ENCODE measurements around the gene PSMD7. TPM values are rescaled to one million over a fixed set of nuclear protein-coding genes. Genes with fewer than 3 reads are reported as not detected.

PSMD7 gene
- total RNA-seq, 1 experiment from 2014 or later, result 135 TPM

DNA sequence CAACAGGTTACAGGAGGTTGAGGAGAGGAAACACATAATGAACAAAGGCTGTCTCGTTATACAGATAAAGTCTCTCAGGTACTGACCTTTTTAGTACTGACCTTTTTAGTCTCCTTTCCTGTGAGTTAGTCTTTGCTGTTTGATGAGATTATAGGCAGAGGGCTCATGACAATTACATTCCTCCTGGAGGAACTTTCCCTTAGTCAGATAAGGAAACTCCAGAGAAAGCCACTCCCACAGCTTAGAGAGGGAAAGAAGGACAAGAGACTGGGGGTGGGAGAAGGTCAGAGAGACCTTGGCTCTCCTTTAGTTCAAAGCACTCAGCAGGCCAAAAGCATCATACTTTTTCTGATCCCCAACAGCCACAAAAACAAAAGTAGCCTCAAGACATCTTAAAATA is 15.3 kb upstream of the PSMD7 start (continued):
- TF ChIP-seq JUN (CRISPR knock-in tag; IDR thresholded peaks at IDR 0.05) (no peak), FOXJ3 (CRISPR knock-in tag; IDR thresholded peaks at IDR 0.05; ENCODE audit: borderline replicate concordance) (no peak), TEAD4 (CRISPR knock-in tag; IDR thresholded peaks at IDR 0.05) (no peak), GRHL2 (CRISPR knock-in tag; IDR thresholded peaks at IDR 0.05; ENCODE audit: insufficient replicate concordance, severe bottlenecking) (no peak)
- TF ChIP-seq, protein P1, sequence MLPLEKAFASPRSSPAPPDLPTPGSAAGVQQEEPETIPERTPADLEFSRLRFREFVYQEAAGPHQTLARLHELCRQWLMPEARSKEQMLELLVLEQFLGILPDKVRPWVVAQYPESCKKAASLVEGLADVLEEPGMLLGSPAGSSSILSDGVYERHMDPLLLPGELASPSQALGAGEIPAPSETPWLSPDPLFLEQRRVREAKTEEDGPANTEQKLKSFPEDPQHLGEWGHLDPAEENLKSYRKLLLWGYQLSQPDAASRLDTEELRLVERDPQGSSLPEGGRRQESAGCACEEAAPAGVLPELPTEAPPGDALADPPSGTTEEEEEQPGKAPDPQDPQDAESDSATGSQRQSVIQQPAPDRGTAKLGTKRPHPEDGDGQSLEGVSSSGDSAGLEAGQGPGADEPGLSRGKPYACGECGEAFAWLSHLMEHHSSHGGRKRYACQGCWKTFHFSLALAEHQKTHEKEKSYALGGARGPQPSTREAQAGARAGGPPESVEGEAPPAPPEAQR (CRISPR knock-in tag; IDR thresholded peaks at IDR 0.05), result no peak

DNA sequence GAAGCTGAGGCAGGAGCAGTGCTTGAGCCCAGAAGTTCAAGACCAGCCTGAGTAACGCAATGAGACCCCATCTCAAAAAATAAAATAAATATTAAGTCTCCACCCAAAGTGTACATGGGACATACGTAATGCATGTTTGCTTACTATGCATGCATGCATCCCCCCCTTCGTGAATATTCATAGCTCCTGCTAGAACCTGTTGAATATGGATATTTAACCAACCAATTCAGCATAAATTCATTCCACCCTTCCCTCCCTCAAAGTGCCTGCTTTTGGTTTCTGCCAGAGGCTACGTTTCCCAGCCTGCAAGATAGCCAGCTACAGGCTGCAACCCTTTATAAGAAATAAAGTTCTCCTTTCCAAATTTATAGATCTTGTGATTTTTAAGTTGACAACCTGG is 12.9 kb upstream of the PSMD7 start:
- Mint-ChIP-seq H3K36me3 (peaks cover 24% of the 10 kb centered on the region), H3K9me3 (peaks cover 32% of the 10 kb centered on the region), H3K4me3 (no peak overlapping the region), H3K4me1 (peaks cover 10% of the 10 kb centered on the region), H3K27ac (no peak overlapping the region), H3K27me3 (ENCODE audit: low read depth) (no peaks in the 10 kb centered on the region)
- ATAC-seq (no peak), DNase-seq (ENCODE audit: low spot score) (no peak)
- TF ChIP-seq, protein P2, sequence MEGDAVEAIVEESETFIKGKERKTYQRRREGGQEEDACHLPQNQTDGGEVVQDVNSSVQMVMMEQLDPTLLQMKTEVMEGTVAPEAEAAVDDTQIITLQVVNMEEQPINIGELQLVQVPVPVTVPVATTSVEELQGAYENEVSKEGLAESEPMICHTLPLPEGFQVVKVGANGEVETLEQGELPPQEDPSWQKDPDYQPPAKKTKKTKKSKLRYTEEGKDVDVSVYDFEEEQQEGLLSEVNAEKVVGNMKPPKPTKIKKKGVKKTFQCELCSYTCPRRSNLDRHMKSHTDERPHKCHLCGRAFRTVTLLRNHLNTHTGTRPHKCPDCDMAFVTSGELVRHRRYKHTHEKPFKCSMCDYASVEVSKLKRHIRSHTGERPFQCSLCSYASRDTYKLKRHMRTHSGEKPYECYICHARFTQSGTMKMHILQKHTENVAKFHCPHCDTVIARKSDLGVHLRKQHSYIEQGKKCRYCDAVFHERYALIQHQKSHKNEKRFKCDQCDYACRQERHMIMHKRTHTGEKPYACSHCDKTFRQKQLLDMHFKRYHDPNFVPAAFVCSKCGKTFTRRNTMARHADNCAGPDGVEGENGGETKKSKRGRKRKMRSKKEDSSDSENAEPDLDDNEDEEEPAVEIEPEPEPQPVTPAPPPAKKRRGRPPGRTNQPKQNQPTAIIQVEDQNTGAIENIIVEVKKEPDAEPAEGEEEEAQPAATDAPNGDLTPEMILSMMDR (IDR thresholded peaks at IDR 0.05), result no peak
- no peak for TF ChIP-seq GTF2I (CRISPR knock-in tag; conservative IDR thresholded peaks at IDR 0.05)
- no peak for TF ChIP-seq GRHL2 (CRISPR knock-in tag; IDR thresholded peaks at IDR 0.05; ENCODE audit: insufficient replicate concordance, severe bottlenecking)
- TF ChIP-seq MXD4 (CRISPR knock-in tag; IDR thresholded peaks at IDR 0.05; ENCODE audit: borderline replicate concordance), result no peak
- ChIA-PET CTCF (no interaction called here), POLR2A (no interaction called here)

DNA sequence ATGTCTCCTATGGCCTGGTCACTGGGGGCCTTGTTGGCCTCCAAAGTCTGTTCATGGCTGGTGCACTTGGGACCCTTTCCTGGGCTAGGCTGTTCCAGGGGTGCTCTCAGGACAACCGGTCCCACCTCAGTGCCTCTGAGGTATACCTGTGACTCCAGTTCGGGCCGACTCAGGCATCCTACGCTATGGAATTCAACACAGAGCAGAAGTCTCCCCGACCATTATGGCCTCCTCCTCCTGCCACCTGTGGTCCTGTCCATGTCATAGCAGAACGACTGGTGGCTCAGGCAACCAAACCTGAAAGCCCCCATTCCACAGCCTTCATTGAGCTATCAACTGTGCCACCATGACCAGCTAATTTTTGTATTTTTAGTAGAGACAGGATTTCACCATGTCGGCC is 8.5 kb upstream of the PSMD7 start:
- Mint-ChIP-seq H3K9me3 (peaks cover 38% of the 10 kb centered on the region), H3K27ac (no peak overlapping the region), H3K4me3 (no peak overlapping the region), H3K4me1 (no peaks in the 10 kb centered on the region), H3K27me3 (ENCODE audit: low read depth) (no peaks in the 10 kb centered on the region), H3K36me3 (peaks cover 27% of the 10 kb centered on the region)
- POLR2A ChIA-PET, result interaction anchor here (0.6 kb wide), 1 partner anchor 308 kb away, joined by 3 read pairs; no protein-coding TSS in a partner anchor
- ATAC-seq (no peak), DNase-seq (ENCODE audit: low spot score) (no peak)
- CTCF ChIA-PET, result no interaction called here
- TF ChIP-seq, protein P3, sequence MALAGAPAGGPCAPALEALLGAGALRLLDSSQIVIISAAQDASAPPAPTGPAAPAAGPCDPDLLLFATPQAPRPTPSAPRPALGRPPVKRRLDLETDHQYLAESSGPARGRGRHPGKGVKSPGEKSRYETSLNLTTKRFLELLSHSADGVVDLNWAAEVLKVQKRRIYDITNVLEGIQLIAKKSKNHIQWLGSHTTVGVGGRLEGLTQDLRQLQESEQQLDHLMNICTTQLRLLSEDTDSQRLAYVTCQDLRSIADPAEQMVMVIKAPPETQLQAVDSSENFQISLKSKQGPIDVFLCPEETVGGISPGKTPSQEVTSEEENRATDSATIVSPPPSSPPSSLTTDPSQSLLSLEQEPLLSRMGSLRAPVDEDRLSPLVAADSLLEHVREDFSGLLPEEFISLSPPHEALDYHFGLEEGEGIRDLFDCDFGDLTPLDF (CRISPR knock-in tag; IDR thresholded peaks at IDR 0.05), result no peak
- TF ChIP-seq ATF1 (CRISPR knock-in tag; IDR thresholded peaks at IDR 0.05), result no peak
- TF ChIP-seq TEAD4 (CRISPR knock-in tag; IDR thresholded peaks at IDR 0.05), result no peak

DNA sequence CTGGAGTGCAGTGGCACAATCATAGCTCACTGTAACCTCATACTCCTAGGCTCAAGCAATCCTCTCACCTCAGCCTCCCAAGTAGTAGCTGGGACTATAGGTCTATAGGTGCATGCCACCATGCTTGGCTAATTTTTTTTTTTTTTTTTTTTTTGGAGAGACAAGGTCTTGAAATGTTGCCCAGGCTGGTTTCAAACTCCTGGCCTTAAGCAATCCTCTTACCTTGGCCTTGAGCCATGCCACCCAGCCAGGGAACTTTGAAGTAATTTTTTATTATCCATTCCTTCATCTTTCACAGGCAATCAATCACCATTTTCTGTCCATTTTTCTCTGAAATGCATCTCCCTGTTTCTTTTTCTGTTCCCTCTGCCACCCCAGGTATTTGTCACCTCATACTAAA is 6.3 kb upstream of the PSMD7 start:
- ChIA-PET POLR2A (no interaction called here), CTCF (interaction anchor here (1.5 kb wide), 1 partner anchor 16 kb away, joined by 3 read pairs; no protein-coding TSS in a partner anchor)
- H3K4me3 Mint-ChIP-seq, result no peak overlapping the region
- peaks cover 12% of the 10 kb centered on the region for H3K36me3 Mint-ChIP-seq
- H3K9me3 Mint-ChIP-seq, result peaks cover 17% of the 10 kb centered on the region
- H3K27ac Mint-ChIP-seq, result no peak overlapping the region
- ATAC-seq, result no peak
- H3K27me3 Mint-ChIP-seq (ENCODE audit: low read depth), result peaks cover under 1% of the 10 kb centered on the region; the same call in 1 of the 2 replicates
- no peak for DNase-seq (ENCODE audit: low spot score)
- no peaks in the 10 kb centered on the region; the same call in 1 of the 2 replicates for H3K4me1 Mint-ChIP-seq
- TF ChIP-seq, protein P4, sequence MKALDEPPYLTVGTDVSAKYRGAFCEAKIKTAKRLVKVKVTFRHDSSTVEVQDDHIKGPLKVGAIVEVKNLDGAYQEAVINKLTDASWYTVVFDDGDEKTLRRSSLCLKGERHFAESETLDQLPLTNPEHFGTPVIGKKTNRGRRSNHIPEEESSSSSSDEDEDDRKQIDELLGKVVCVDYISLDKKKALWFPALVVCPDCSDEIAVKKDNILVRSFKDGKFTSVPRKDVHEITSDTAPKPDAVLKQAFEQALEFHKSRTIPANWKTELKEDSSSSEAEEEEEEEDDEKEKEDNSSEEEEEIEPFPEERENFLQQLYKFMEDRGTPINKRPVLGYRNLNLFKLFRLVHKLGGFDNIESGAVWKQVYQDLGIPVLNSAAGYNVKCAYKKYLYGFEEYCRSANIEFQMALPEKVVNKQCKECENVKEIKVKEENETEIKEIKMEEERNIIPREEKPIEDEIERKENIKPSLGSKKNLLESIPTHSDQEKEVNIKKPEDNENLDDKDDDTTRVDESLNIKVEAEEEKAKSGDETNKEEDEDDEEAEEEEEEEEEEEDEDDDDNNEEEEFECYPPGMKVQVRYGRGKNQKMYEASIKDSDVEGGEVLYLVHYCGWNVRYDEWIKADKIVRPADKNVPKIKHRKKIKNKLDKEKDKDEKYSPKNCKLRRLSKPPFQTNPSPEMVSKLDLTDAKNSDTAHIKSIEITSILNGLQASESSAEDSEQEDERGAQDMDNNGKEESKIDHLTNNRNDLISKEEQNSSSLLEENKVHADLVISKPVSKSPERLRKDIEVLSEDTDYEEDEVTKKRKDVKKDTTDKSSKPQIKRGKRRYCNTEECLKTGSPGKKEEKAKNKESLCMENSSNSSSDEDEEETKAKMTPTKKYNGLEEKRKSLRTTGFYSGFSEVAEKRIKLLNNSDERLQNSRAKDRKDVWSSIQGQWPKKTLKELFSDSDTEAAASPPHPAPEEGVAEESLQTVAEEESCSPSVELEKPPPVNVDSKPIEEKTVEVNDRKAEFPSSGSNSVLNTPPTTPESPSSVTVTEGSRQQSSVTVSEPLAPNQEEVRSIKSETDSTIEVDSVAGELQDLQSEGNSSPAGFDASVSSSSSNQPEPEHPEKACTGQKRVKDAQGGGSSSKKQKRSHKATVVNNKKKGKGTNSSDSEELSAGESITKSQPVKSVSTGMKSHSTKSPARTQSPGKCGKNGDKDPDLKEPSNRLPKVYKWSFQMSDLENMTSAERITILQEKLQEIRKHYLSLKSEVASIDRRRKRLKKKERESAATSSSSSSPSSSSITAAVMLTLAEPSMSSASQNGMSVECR (CRISPR knock-in tag; IDR thresholded peaks at IDR 0.05; ENCODE audit: borderline replicate concordance), result no peak
- TF ChIP-seq, protein P5, sequence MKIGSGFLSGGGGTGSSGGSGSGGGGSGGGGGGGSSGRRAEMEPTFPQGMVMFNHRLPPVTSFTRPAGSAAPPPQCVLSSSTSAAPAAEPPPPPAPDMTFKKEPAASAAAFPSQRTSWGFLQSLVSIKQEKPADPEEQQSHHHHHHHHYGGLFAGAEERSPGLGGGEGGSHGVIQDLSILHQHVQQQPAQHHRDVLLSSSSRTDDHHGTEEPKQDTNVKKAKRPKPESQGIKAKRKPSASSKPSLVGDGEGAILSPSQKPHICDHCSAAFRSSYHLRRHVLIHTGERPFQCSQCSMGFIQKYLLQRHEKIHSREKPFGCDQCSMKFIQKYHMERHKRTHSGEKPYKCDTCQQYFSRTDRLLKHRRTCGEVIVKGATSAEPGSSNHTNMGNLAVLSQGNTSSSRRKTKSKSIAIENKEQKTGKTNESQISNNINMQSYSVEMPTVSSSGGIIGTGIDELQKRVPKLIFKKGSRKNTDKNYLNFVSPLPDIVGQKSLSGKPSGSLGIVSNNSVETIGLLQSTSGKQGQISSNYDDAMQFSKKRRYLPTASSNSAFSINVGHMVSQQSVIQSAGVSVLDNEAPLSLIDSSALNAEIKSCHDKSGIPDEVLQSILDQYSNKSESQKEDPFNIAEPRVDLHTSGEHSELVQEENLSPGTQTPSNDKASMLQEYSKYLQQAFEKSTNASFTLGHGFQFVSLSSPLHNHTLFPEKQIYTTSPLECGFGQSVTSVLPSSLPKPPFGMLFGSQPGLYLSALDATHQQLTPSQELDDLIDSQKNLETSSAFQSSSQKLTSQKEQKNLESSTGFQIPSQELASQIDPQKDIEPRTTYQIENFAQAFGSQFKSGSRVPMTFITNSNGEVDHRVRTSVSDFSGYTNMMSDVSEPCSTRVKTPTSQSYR (CRISPR knock-in tag; IDR thresholded peaks at IDR 0.05), result no peak
- TF ChIP-seq, protein P6, sequence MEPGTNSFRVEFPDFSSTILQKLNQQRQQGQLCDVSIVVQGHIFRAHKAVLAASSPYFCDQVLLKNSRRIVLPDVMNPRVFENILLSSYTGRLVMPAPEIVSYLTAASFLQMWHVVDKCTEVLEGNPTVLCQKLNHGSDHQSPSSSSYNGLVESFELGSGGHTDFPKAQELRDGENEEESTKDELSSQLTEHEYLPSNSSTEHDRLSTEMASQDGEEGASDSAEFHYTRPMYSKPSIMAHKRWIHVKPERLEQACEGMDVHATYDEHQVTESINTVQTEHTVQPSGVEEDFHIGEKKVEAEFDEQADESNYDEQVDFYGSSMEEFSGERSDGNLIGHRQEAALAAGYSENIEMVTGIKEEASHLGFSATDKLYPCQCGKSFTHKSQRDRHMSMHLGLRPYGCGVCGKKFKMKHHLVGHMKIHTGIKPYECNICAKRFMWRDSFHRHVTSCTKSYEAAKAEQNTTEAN (CRISPR knock-in tag; IDR thresholded peaks at IDR 0.05), result no peak
- TF ChIP-seq TCF7 (CRISPR knock-in tag; IDR thresholded peaks at IDR 0.05; ENCODE audit: low read depth), result no peak
- no peak for TF ChIP-seq GRHL2 (CRISPR knock-in tag; IDR thresholded peaks at IDR 0.05; ENCODE audit: insufficient replicate concordance, severe bottlenecking)
- no peak for TF ChIP-seq ZNF219 (CRISPR knock-in tag; IDR thresholded peaks at IDR 0.05; ENCODE audit: borderline replicate concordance)
- TF ChIP-seq NFYB (CRISPR knock-in tag; conservative IDR thresholded peaks at IDR 0.05; ENCODE audit: low read depth), result no peak
- TF ChIP-seq FOXK1 (CRISPR knock-in tag; IDR thresholded peaks at IDR 0.05), result no peak

Data from WTC11 (cell line).